ENCODE measurements around the gene CLDN22.

GRCh38 chr4:183295711-183296110 is 24.4 kb downstream of the CLDN22 start:
- TF ChIP-seq CTCF (IDR thresholded peaks at IDR 0.05) (no peak), ZFX (IDR thresholded peaks at IDR 0.05; ENCODE audit: borderline replicate concordance) (no peak)

Measured in 22Rv1 (cell line).